Measurements from ENCODE around the gene UBXN1. TPM values are rescaled to one million over a fixed set of nuclear protein-coding genes. Genes with fewer than 3 reads are reported as not detected.

The UBXN1 gene
- total and polyA plus RNA-seq, 2 experiments from 2014 or later = 73.0 to 73.2 TPM

DNA sequence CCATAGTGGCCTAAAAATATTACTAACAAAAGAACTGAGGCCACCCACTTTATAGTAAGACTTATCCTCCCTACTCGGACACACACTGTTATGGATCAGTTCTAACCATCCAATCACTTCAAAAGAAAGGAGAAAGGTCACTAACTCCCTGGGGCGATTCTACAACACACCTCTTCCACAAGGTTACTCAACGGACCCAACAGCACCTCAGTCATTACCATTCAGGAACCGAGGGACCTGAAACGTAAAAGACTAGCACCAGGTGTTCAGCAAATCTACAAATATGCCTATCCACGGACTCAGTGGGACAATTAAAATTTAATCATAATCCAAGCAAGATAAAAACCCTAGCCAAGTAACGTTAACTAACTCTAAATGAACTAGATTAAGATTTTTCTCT, 46.8 kb upstream of the UBXN1 start:
- WGBS (ENCODE audit: low lambda C conversion rate, missing lambda C conversion rate) = 2% methylated on average over 7 of the region's 7 CpGs
- H4K20me1 ChIP-seq (ENCODE audit: insufficient read depth, poor library complexity, severe bottlenecking) = peaks cover 45% of the 10 kb centered on the region
- H3K9me3 ChIP-seq (ENCODE audit: low read depth) = no peaks in the 10 kb centered on the region
- DNase-seq (ENCODE audit: low spot score) = no peak
- H3K27me3 ChIP-seq = no peaks in the 10 kb centered on the region
- no peak overlapping the region for H2AFZ ChIP-seq
- TF ChIP-seq EZH2phosphoT487 (IDR thresholded peaks at IDR 0.05; ENCODE audit: low read depth, severe bottlenecking, unreplicated experiment) = no peak
- TF ChIP-seq EZH2 (IDR thresholded peaks at IDR 0.05; ENCODE audit: borderline replicate concordance) = no peak
- TF ChIP-seq, protein P1, sequence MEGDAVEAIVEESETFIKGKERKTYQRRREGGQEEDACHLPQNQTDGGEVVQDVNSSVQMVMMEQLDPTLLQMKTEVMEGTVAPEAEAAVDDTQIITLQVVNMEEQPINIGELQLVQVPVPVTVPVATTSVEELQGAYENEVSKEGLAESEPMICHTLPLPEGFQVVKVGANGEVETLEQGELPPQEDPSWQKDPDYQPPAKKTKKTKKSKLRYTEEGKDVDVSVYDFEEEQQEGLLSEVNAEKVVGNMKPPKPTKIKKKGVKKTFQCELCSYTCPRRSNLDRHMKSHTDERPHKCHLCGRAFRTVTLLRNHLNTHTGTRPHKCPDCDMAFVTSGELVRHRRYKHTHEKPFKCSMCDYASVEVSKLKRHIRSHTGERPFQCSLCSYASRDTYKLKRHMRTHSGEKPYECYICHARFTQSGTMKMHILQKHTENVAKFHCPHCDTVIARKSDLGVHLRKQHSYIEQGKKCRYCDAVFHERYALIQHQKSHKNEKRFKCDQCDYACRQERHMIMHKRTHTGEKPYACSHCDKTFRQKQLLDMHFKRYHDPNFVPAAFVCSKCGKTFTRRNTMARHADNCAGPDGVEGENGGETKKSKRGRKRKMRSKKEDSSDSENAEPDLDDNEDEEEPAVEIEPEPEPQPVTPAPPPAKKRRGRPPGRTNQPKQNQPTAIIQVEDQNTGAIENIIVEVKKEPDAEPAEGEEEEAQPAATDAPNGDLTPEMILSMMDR (IDR thresholded peaks at IDR 0.05; ENCODE audit: poor library complexity) = no peak
- H3K79me2 ChIP-seq = peaks cover 80% of the 10 kb centered on the region
- H3K4me1 ChIP-seq (ENCODE audit: insufficient read depth) = peaks cover 16% of the 10 kb centered on the region
- H3K4me2 ChIP-seq = peak overlapping the region; percentile 89
- peak overlapping the region; percentile 91 for H3K27ac ChIP-seq
- H3K4me3 ChIP-seq = peak overlapping the region; percentile 12
- H3K36me3 ChIP-seq (replicated peaks; ENCODE audit: insufficient read depth, low read depth) = peaks cover 12% of the 10 kb centered on the region
- no peaks in the 10 kb centered on the region for H3K9me2 ChIP-seq (replicated peaks; ENCODE audit: insufficient read depth)

DNA sequence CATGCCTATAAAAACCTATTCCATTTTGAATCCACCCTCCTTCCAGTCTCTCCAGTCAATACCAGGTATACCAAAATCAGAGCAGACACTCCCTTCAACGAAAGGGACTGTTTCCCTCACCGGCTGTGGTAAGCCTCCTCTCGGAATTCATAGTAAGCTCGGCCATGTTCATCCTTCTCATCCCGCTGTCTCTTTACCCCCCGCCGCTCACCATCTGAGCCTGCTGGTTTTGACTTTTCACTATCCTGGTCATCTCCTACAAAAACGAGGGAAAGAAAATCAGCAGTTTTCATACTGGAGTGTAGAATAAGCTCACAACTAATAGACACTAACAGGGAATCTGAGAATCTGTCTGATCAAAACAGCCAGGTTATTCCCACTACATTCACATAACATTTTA, 45.3 kb upstream of the UBXN1 start:
- H3K27ac ChIP-seq = no peak overlapping the region
- peaks cover 45% of the 10 kb centered on the region for H4K20me1 ChIP-seq (ENCODE audit: insufficient read depth, poor library complexity, severe bottlenecking)
- WGBS (ENCODE audit: low lambda C conversion rate, missing lambda C conversion rate) = 60% methylated on average over 8 of the region's 8 CpGs
- H3K4me1 ChIP-seq (ENCODE audit: insufficient read depth) = peaks cover 16% of the 10 kb centered on the region
- TF ChIP-seq EZH2phosphoT487 (IDR thresholded peaks at IDR 0.05; ENCODE audit: low read depth, severe bottlenecking, unreplicated experiment) (no peak), EZH2 (IDR thresholded peaks at IDR 0.05; ENCODE audit: borderline replicate concordance) (no peak)
- TF ChIP-seq, protein P1 (IDR thresholded peaks at IDR 0.05; ENCODE audit: poor library complexity) = no peak
- H3K4me3 ChIP-seq = peak overlapping the region; percentile 12
- no peaks in the 10 kb centered on the region for H3K27me3 ChIP-seq
- peaks cover 12% of the 10 kb centered on the region for H3K36me3 ChIP-seq (replicated peaks; ENCODE audit: insufficient read depth, low read depth)
- DNase-seq (ENCODE audit: low spot score) = no peak
- no peak overlapping the region for H2AFZ ChIP-seq
- H3K9me3 ChIP-seq (ENCODE audit: low read depth) = no peaks in the 10 kb centered on the region
- H3K9me2 ChIP-seq (replicated peaks; ENCODE audit: insufficient read depth) = no peaks in the 10 kb centered on the region
- peaks cover 80% of the 10 kb centered on the region for H3K79me2 ChIP-seq
- peak overlapping the region; percentile 89 for H3K4me2 ChIP-seq

DNA sequence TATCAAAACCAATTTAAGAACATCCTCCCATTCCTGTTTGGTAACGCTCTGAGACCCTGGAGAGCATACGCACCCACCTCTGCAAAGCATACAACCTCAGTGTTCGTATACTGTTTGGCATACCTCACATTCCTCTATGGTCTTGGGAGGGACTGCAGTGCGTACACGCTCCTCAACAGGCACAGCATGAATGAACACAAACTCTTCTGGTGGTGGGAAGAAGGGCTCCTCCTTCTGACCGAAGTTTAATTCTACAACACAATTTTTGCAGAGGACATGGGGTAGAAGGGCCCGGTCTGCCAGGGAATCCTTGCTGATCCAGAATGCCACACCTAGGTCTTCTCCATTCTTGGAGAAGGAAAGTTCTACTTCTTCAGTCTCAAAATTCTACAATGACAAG, 43.1 kb upstream of the UBXN1 start:
- Histone ChIP-seq H4K20me1 (ENCODE audit: insufficient read depth, poor library complexity, severe bottlenecking) (peaks cover 49% of the 10 kb centered on the region), H3K4me1 (ENCODE audit: insufficient read depth) (peaks cover 16% of the 10 kb centered on the region), H3K27ac (no peak overlapping the region), H3K4me2 (no peak overlapping the region), H3K27me3 (no peaks in the 10 kb centered on the region), H3K36me3 (replicated peaks; ENCODE audit: insufficient read depth, low read depth) (peaks cover 12% of the 10 kb centered on the region), H3K79me2 (peaks cover 96% of the 10 kb centered on the region), H3K9me3 (ENCODE audit: low read depth) (no peaks in the 10 kb centered on the region), H3K9me2 (replicated peaks; ENCODE audit: insufficient read depth) (no peaks in the 10 kb centered on the region), H3K4me3 (no peak overlapping the region), H2AFZ (no peak overlapping the region)
- DNase-seq (ENCODE audit: low spot score) = peak; percentile 51
- WGBS (ENCODE audit: low lambda C conversion rate, missing lambda C conversion rate) = 48% methylated on average over 7 of the region's 7 CpGs
- no peak for TF ChIP-seq EZH2phosphoT487 (IDR thresholded peaks at IDR 0.05; ENCODE audit: low read depth, severe bottlenecking, unreplicated experiment)
- TF ChIP-seq, protein P1 (IDR thresholded peaks at IDR 0.05; ENCODE audit: poor library complexity) = peak; percentile 15
